Measurements from ENCODE around the gene TIAM1.

The TIAM1 gene

DNA sequence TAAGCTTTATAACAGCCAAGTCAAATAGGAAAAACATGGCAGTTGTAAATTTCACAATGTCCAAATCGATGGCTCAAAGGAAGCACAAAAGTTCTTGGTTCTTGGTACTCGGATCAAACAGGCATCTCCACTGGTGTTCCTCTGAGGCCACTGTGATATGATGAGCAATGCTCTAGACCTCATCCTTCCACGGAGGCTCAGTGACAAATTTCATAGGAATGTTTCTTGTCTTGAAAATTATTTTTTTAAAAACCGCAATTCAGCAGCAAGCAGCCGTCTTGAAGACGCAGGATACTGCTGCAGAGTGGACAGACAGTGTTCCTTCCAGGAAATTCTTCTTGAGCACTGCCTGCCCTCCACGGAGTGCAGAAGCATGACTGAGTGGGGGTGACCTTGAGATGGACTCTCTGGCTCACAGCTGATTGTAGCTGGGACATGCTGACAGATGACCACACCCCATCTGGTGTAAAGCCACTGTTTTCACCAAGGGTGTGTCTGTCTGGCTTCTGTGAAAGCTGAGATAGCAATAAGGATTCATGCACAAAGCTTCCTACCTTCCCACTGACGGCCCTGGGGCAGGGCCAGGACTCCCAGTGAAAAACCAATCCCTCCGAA is 61.9 kb downstream of the TIAM1 start:
- DNase-seq: no peak

DNA sequence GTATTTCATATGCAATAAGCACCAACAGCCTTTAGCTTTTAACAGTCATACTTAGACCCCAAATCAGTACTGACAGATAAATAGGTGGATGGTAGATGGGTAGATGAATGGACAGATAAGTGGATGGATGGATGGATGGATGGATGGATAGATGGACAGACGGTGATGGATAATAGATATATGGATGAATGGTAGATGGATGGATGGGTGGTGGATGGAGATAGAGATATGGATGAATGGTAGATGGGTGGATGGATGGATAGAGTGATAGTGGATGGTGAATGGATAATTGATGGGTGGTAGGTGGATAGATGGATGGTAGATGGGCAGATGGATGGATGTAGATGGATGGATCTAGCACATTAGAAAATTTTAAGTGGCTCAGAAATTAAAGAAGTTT is 62.5 kb downstream of the TIAM1 start:
- no peak for DNase-seq

- DNase-seq: no peak
These were observed 64.1 kb downstream of the TIAM1 start for GRCh38 chr21:31279986-31280385.

- no peak for DNase-seq
These were observed 64.8 kb downstream of the TIAM1 start for GRCh38 chr21:31279214-31279613.

- no peak for DNase-seq
These were observed 65.4 kb downstream of the TIAM1 start for GRCh38 chr21:31278511-31279130.

DNA sequence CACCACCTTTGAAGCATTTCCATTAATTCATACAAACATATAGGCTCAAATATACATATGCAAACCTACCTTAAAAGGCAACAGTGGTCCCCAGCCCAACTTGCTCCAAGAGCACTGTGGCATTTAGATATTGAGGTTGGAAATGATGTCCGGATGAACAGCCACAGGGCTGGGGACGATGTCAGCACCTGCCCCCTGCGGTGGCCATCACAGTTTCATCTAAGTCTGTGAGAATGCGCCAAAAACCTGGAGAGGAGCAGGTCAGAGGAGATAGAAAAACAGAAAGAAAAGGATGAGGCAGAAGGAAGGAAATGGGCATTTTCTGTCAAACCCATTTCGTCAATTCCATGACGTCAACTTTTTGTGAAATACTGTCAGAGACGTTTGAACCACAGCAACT is 67.4 kb downstream of the TIAM1 start:
- no peak for DNase-seq

DNA sequence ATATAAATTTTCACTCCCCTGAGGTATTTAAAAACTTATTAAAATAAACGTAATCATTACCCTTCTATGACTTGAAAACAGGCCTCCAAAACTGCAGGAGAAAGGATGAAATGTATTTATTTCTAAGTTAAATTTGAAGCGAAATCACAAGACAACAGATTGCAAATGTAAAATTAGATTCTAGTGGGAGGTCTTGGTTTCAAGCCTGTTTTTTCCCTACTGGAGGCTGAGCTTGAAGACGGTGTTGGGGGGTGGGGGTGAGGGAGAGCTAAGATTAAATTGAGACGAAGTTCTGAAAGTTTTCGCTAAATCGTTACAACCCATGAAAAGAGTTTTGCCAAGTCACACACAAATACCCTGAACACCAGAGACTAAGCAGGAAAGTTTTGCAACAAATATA is 68.2 kb downstream of the TIAM1 start:
- no peak for DNase-seq

- DNase-seq: no peak
These were observed 70.8 kb downstream of the TIAM1 start for GRCh38 chr21:31273278-31273677.

DNA sequence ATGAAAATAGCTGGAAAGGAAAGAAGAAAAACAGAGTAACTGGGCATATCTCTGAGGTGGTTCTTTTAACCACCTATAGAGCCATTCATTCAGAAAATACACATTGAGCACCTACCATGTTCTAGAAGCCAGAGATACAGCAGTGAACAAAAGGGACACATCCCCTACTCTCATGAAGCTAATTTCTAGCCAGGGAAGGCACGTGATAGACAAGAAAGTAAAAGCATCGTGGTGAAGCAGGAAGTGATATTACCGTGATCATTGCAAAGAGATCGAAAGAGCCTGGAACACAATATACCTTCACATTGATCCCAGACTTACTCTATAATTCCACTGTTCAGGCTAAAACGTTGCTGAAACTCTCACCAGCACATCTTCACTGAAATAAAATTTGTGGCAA is 76.0 kb downstream of the TIAM1 start:
- DNase-seq: no peak

- DNase-seq: no peak
These were observed 76.4 kb downstream of the TIAM1 start for GRCh38 chr21:31267644-31268043.

GRCh38 chr21:31266241-31266640 is 77.8 kb downstream of the TIAM1 start:
- no peak for DNase-seq

- DNase-seq: no peak
These were observed 78.6 kb downstream of the TIAM1 start for GRCh38 chr21:31265366-31266013.

- no peak for DNase-seq
These were observed 79.5 kb downstream of the TIAM1 start for GRCh38 chr21:31264574-31264973.

DNA sequence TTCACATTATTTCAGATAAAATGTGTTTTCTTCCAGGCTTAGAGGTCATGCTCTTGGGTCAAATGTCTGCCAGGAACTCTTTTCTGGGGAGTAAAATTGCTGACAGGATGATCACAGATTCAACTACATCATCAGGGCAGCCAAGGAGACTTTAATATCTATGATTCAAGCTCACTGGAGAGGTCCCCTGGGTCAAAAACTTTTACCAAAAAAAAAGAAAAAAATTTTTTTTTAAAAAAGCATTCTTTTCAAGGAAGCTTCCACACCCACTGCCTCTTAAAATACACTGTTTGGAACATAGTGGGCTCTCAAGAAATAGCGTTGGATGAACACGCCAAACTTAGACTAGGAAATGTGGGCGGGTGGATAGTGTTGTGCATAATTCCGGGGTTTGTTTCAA is 81.3 kb downstream of the TIAM1 start:
- no peak for DNase-seq

DNA sequence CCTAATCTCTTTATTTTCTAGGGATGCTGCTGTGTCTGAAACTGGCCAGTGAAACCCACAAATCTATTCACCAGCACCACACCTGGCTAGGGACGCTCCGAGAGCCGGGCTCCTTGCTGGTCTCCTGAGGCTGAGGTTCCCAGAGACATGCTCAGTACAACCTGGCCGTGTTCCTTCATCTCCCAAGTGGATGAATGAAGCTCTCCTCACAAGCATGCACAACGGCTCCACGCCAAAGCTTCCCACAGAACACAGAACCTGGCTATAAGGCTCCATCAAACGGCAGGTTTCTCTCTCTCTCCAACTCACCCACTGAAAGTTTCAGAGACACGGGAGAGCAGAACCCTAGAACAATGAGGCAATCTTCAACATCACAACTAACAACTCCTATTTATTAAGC is 82.3 kb downstream of the TIAM1 start:
- DNase-seq: no peak

DNA sequence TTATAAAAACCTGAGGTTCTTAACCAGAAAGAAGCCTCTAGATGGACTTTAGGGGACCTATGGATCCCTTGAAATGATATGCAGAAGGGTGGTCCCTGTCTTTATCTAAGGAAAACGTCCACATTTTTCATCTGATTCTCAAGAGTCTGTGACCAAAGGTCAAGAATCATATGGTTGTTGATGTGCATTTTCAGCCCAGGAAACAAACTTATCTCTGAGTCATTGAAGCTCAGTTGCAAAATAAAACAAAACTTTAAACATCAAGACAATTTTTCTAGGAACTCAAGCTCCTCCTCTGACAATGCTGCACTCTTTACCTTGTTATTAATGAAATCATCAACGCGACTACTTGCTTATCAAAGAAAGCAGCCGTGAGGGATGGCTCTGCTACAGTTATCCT is 83.3 kb downstream of the TIAM1 start:
- no peak for DNase-seq

DNA sequence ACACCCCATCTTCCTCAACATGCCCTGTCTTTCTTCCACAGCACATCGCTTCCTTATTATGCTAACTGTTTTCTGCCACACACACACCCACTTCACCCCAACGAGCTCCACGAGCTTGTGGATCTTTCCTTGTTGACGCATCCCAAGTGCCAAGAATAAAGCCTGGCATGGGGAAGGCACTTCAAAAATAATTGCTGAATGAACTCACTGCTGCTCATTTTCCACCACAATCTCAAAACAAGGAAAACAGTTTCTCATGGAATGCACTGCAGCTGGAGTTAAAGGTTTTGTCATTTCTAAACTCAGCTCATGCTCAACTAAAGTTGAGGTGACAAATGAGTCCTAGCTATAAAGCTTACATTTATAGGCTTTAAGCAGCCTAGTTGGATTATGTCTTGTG is 86.0 kb downstream of the TIAM1 start:
- DNase-seq: no peak

- DNase-seq: no peak
These were observed 86.8 kb downstream of the TIAM1 start for GRCh38 chr21:31257265-31257664.

- DNase-seq: no peak
These were observed 88.2 kb downstream of the TIAM1 start for GRCh38 chr21:31255896-31256295.

DNA sequence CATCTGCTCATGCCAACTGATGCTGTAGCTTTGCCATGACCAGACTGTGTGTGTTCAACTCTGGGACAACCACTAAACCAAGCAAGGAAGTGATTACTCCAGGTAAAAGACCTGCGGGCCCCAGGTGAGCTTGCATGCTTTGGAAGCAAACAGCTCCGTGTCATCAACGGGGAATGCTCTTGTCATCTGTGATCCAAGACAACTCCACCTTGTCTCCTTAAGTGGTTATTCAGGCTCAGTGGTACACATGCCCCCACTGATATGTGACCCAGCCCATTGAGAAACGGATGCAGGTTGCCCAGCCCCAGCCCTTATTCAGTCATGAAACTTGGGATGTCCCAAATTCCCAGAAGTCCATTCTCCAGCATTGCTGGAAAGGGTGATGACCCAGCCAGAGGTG is 89.0 kb downstream of the TIAM1 start:
- DNase-seq: no peak

DNA sequence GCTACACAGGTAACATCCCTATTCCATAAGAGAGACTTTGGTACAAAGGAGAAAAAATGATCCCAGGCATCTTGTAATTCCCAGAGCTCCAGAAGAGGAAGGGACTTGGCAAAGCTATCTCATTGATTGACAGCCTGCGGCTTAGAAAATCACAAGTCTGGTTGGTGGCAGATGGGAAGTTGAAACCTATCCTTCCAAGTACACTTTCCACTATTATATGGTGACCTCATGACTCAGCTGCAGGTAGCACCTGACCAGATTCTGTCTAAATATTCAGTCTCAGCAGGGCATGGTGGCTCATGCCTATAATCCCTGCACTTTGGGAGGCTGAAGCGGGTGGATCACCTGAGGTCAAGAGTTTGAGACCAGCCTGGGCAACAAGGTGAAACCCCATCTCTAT is 89.9 kb downstream of the TIAM1 start:
- no peak for DNase-seq

GRCh38 chr21:31253684-31254083 is 90.4 kb downstream of the TIAM1 start:
- no peak for DNase-seq

- DNase-seq: no peak
These were observed 91.5 kb downstream of the TIAM1 start for GRCh38 chr21:31252611-31253010.

DNA sequence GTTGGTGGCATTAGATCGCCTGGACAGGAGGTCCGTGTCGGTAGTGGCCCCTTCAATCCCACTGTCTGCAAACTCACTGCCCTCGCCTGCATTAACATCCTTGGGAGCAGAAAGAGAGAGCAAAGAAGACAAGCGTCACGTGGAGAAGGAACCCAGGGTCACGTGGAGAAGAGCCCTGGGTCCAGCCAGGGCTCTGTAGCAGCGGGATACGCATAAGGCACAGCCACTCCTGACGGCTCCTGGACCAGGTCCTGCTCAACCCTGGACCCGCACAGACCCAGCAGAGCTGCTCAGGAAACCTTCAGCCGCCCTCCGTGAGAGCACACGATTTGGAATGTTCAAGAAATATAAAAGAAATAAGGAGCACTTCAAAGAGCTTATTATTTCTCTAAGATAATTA is 92.0 kb downstream of the TIAM1 start:
- DNase-seq: no peak

- DNase-seq: no peak
These were observed 92.4 kb downstream of the TIAM1 start for GRCh38 chr21:31251686-31252085.

All from effector CD4-positive, alpha-beta T cell (primary cell).